ENCODE data around the gene TMPRSS4.

The TMPRSS4 gene

GRCh38 chr11:118157186-118157895, 80.5 kb downstream of the TMPRSS4 start:
- DNase-seq, result no peak

- DNase-seq, result no peak
Measured at GRCh38 chr11:118161786-118162185, 84.9 kb downstream of the TMPRSS4 start.

- DNase-seq, result no peak
Measured at GRCh38 chr11:118162846-118163245, 86.0 kb downstream of the TMPRSS4 start.

- no peak for DNase-seq
Measured at GRCh38 chr11:118163494-118163893, 86.6 kb downstream of the TMPRSS4 start.

GRCh38 chr11:118164885-118165284, 88.0 kb downstream of the TMPRSS4 start:
- no peak for DNase-seq

GRCh38 chr11:118166641-118167040, 89.8 kb downstream of the TMPRSS4 start:
- DNase-seq, result no peak

- DNase-seq, result no peak
Measured at GRCh38 chr11:118167253-118167652, 90.4 kb downstream of the TMPRSS4 start.

- no peak for DNase-seq
Measured at GRCh38 chr11:118167906-118168305, 91.0 kb downstream of the TMPRSS4 start.

GRCh38 chr11:118168316-118168715, 91.4 kb downstream of the TMPRSS4 start:
- DNase-seq, result no peak

- DNase-seq, result no peak
Measured at GRCh38 chr11:118168751-118169150, 91.9 kb downstream of the TMPRSS4 start.

GRCh38 chr11:118169300-118170140, 92.6 kb downstream of the TMPRSS4 start:
- no peak for DNase-seq

GRCh38 chr11:118170231-118170630, 93.4 kb downstream of the TMPRSS4 start:
- no peak for DNase-seq

GRCh38 chr11:118170882-118171268, 94.0 kb downstream of the TMPRSS4 start:
- DNase-seq, result no peak

All from MV-4-11 (cell line).